ENCODE results near the gene HIPK1.

DNA sequence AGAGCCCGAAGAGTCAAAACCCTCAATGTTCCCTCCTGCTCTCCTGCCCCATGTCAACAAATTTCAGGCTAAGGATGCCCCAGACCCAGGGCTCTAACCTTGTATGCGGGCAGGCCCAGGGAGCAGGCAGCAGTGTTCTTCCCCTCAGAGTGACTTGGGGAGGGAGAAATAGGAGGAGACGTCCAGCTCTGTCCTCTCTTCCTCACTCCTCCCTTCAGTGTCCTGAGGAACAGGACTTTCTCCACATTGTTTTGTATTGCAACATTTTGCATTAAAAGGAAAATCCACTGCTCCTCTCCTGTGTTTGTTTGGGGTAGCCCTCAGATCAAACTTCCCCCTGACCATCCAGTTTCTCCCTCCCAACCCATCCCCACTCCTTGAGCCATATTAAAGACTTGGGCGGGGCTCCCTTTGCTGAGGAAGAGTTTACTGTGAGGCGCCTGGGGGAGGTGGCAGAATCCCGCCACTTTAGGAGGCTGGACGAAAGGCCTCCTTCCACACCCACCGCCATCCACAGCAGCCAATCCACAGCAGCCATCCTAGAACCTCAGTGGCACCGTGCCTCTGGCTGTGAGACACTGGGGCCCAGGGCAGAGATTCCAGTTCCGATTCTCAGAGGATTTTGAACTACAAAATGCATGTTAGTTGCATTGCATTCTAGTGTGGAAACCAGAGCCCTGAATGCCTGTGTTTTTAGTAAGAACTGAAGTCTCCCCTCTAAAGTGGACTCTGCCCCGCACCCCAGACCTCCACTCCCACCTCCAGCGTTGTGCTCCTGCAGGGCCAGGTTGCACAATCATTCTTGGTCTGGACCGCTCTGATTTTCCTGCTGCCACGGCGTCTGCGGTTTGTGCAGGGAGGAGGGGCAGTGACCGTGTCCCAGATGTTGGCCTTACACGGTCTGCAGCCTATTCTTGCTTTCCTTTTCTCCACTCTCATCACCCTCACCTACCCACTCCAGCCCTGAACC is 53.1 kb downstream of the HIPK1 start:
- no peak for TF ChIP-seq CTCF (IDR thresholded peaks at IDR 0.05)
- TF ChIP-seq POLR2A (IDR thresholded peaks at IDR 0.05) = peak in 1 of 2 donors; percentile 15

All from vagina (tissue), 2 donors.